ENCODE data around the gene PRIM2. TPM values are rescaled to one million over a fixed set of nuclear protein-coding genes. Genes with fewer than 3 reads are reported as not detected.
"Not testable (repeated sequence)": the region's sequence is repeated elsewhere in the genome, so short reads cannot be mapped to it uniquely, and the experiment has no call there.

The PRIM2 gene
- polyA plus RNA-seq, 1 donor from 2014 or later: 10.0 TPM

DNA sequence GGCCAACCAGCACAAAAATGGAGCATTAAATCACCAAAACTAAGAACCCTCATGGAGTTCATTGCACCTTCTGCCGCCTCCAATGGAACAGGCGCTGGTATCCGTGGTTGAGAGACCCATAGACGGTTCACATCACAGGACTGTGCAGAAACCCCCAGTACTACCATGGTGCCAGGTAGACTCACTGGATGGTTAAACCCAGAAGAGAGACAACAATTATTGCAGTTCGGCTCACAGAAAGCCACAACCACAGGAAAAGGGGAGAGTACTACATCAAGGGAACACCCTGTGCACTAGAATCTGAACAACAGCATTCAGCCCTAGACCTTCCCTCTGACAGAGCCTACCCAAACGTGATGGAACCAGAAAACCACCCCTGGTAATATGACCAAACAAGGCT, 301.5 kb downstream of the PRIM2 start:
- H3K9me3 ChIP-seq (ENCODE audit: low read length); H3K27ac ChIP-seq (ENCODE audit: low read length); H3K9ac ChIP-seq (ENCODE audit: low read length); H3F3A ChIP-seq (ENCODE audit: insufficient read depth, low read length, poor library complexity, severe bottlenecking); H2AFZ ChIP-seq (ENCODE audit: low read depth, low read length); H3K4me2 ChIP-seq (ENCODE audit: low read length); H3K4me3 ChIP-seq (ENCODE audit: low read length); H4K20me1 ChIP-seq (ENCODE audit: insufficient read depth); H3K9me2 ChIP-seq (ENCODE audit: insufficient read depth, low read length); H3K27me3 ChIP-seq (ENCODE audit: insufficient read depth, low read depth, low read length); H3K36me3 ChIP-seq (ENCODE audit: insufficient read depth, low read length); H3K79me2 ChIP-seq (replicated peaks; ENCODE audit: insufficient read depth, low read length): not testable (repeated sequence)

DNA sequence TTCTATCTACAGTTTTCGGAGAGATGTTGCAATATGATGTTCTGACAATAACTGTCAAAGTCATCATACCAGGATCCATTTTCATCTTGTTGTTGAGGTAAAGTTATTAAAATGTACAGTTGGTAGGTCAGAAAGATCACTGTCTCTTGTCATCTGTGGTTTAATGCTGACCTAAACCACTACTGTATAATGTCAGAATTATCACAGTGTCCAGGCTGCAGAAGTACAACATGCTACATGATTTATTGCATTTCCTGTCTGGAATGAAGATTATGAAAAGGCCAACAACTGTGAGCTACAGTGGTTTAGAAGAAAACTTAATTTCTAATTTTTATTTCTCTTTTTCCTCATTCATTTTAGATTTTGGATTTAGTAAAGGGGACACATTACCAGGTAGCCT, 314.3 kb downstream of the PRIM2 start:
- not testable (repeated sequence) for H3K9ac ChIP-seq (ENCODE audit: low read length); H3K9me2 ChIP-seq (ENCODE audit: insufficient read depth, low read length); H3K9me3 ChIP-seq (ENCODE audit: low read length); H3K79me2 ChIP-seq (replicated peaks; ENCODE audit: insufficient read depth, low read length); H3K4me3 ChIP-seq (ENCODE audit: low read length); H3F3A ChIP-seq (ENCODE audit: insufficient read depth, low read length, poor library complexity, severe bottlenecking); H3K27me3 ChIP-seq (ENCODE audit: insufficient read depth, low read depth, low read length); H2AFZ ChIP-seq (ENCODE audit: low read depth, low read length); H3K4me2 ChIP-seq (ENCODE audit: low read length); H3K27ac ChIP-seq (ENCODE audit: low read length); H3K36me3 ChIP-seq (ENCODE audit: insufficient read depth, low read length); H4K20me1 ChIP-seq (ENCODE audit: insufficient read depth)

DNA sequence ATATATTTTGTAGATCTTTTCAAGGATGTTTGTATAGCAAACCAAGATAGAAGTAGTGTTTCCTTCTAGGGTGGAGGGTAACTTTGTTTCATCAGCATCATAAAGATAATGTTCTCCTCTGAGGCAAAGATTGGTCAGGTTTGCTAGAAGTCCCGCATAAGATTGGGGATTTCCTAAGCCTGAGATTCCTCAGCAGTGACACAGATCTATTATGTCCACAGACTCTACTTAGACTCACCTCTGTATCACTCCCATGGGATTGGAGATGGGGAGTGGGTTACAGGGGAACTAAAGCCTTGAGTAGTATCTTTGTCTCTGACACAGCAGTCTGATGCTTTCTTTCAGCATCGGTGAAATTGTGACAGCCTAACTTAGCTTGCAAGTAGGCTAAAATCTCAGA, 341.1 kb downstream of the PRIM2 start:
- H2AFZ ChIP-seq (ENCODE audit: low read depth, low read length); H3K36me3 ChIP-seq (ENCODE audit: insufficient read depth, low read length); H3K79me2 ChIP-seq (replicated peaks; ENCODE audit: insufficient read depth, low read length); H3K27ac ChIP-seq (ENCODE audit: low read length); H4K20me1 ChIP-seq (ENCODE audit: insufficient read depth); H3K27me3 ChIP-seq (ENCODE audit: insufficient read depth, low read depth, low read length); H3K9ac ChIP-seq (ENCODE audit: low read length); H3F3A ChIP-seq (ENCODE audit: insufficient read depth, low read length, poor library complexity, severe bottlenecking); H3K4me3 ChIP-seq (ENCODE audit: low read length); H3K4me2 ChIP-seq (ENCODE audit: low read length); H3K9me3 ChIP-seq (ENCODE audit: low read length); H3K9me2 ChIP-seq (ENCODE audit: insufficient read depth, low read length): not testable (repeated sequence)

DNA sequence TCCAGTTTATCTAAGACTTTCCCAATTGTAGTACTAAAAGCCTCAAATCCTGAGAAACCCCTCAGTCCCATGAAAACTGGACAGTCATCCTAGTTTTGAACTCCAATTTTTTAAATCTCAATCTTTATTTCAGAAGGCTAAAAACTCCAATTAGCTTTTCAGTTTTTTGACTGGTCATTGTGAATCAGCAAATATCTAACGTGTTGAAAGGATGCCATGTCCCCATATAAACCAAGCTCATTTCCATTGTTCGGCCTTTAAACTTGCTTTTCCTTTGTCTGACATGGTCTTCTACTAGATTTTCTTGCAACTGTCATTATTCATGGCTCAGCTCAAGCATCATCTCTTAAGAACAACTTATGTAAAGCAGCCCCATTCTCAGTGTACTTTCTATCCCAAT, 342.4 kb downstream of the PRIM2 start:
- not testable (repeated sequence) for H3K9me3 ChIP-seq (ENCODE audit: low read length); H2AFZ ChIP-seq (ENCODE audit: low read depth, low read length); H3K27ac ChIP-seq (ENCODE audit: low read length); H3K36me3 ChIP-seq (ENCODE audit: insufficient read depth, low read length); H3K4me2 ChIP-seq (ENCODE audit: low read length); H3K9ac ChIP-seq (ENCODE audit: low read length); H3K27me3 ChIP-seq (ENCODE audit: insufficient read depth, low read depth, low read length); H4K20me1 ChIP-seq (ENCODE audit: insufficient read depth); H3K9me2 ChIP-seq (ENCODE audit: insufficient read depth, low read length); H3F3A ChIP-seq (ENCODE audit: insufficient read depth, low read length, poor library complexity, severe bottlenecking); H3K79me2 ChIP-seq (replicated peaks; ENCODE audit: insufficient read depth, low read length); H3K4me3 ChIP-seq (ENCODE audit: low read length)

DNA sequence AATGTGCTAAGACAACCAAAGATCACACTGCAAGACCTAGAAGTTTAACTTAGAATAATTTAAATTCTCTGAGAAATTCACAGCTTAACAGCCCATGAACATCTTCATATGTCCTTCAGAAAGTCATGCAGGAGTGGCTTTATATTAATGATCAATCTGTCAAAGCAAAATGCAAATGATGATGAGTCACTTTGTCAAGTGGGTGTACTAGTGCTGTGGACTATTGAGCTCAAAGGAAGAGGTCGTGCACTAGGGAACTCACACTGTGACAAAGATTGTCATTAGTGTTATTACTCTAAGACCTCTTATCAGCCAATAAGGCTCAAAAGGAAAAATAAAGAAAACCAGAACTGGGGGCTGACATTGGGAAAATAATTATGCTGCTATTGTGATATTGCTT, 343.5 kb downstream of the PRIM2 start:
- not testable (repeated sequence) for H3F3A ChIP-seq (ENCODE audit: insufficient read depth, low read length, poor library complexity, severe bottlenecking); H3K36me3 ChIP-seq (ENCODE audit: insufficient read depth, low read length); H3K9me3 ChIP-seq (ENCODE audit: low read length); H4K20me1 ChIP-seq (ENCODE audit: insufficient read depth); H3K27me3 ChIP-seq (ENCODE audit: insufficient read depth, low read depth, low read length); H3K4me2 ChIP-seq (ENCODE audit: low read length); H3K79me2 ChIP-seq (replicated peaks; ENCODE audit: insufficient read depth, low read length); H3K4me3 ChIP-seq (ENCODE audit: low read length); H2AFZ ChIP-seq (ENCODE audit: low read depth, low read length); H3K9ac ChIP-seq (ENCODE audit: low read length); H3K9me2 ChIP-seq (ENCODE audit: insufficient read depth, low read length); H3K27ac ChIP-seq (ENCODE audit: low read length)

DNA sequence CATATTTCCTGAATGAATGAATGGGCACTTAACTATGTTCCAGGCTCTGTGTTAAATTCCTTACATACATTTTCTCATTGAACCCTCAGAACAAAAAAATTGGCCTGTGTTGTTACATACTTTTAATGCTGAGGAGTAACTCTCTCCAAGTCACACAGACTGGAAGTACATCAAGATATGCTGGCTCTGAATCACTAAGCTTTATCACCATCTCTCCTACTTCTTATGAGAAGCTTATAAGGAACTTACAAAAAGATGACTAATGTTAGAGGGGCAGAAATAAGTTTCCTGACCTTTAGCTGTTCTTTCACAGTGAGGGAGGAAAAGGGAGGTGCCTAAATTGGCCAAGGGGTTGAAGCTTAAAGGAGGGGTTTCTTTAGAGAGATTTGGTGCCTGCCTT, 350.7 kb downstream of the PRIM2 start:
- not testable (repeated sequence) for H3K27me3 ChIP-seq (ENCODE audit: insufficient read depth, low read depth, low read length); H3K9ac ChIP-seq (ENCODE audit: low read length); H3K9me2 ChIP-seq (ENCODE audit: insufficient read depth, low read length); H2AFZ ChIP-seq (ENCODE audit: low read depth, low read length); H3K4me3 ChIP-seq (ENCODE audit: low read length); H3K4me2 ChIP-seq (ENCODE audit: low read length); H3K27ac ChIP-seq (ENCODE audit: low read length); H3K9me3 ChIP-seq (ENCODE audit: low read length); H3F3A ChIP-seq (ENCODE audit: insufficient read depth, low read length, poor library complexity, severe bottlenecking); H4K20me1 ChIP-seq (ENCODE audit: insufficient read depth); H3K36me3 ChIP-seq (ENCODE audit: insufficient read depth, low read length); H3K79me2 ChIP-seq (replicated peaks; ENCODE audit: insufficient read depth, low read length)

DNA sequence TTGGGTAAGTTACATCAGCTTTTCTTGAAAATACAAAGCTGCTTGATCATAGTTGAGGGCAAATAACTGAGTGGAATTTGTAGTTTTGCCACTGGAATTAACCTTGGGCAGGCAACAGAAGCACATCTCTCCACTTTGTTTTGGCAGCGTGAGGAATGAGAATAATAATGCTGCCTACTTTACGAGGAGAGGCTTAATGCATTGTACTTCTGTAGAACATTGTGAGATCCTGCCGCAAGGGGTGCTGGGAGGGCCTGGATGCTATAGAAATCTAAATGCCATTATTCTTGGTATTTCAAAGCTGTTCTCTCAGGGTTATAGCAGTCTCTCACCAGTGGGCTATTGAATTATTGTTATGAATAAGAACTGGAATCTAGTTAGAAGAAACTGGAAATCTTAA, 353.8 kb downstream of the PRIM2 start:
- not testable (repeated sequence) for H3K36me3 ChIP-seq (ENCODE audit: insufficient read depth, low read length); H3K27me3 ChIP-seq (ENCODE audit: insufficient read depth, low read depth, low read length); H3K9ac ChIP-seq (ENCODE audit: low read length); H3K9me3 ChIP-seq (ENCODE audit: low read length); H3F3A ChIP-seq (ENCODE audit: insufficient read depth, low read length, poor library complexity, severe bottlenecking); H3K9me2 ChIP-seq (ENCODE audit: insufficient read depth, low read length); H2AFZ ChIP-seq (ENCODE audit: low read depth, low read length); H3K4me3 ChIP-seq (ENCODE audit: low read length); H3K4me2 ChIP-seq (ENCODE audit: low read length); H3K27ac ChIP-seq (ENCODE audit: low read length); H3K79me2 ChIP-seq (replicated peaks; ENCODE audit: insufficient read depth, low read length); H4K20me1 ChIP-seq (ENCODE audit: insufficient read depth)

DNA sequence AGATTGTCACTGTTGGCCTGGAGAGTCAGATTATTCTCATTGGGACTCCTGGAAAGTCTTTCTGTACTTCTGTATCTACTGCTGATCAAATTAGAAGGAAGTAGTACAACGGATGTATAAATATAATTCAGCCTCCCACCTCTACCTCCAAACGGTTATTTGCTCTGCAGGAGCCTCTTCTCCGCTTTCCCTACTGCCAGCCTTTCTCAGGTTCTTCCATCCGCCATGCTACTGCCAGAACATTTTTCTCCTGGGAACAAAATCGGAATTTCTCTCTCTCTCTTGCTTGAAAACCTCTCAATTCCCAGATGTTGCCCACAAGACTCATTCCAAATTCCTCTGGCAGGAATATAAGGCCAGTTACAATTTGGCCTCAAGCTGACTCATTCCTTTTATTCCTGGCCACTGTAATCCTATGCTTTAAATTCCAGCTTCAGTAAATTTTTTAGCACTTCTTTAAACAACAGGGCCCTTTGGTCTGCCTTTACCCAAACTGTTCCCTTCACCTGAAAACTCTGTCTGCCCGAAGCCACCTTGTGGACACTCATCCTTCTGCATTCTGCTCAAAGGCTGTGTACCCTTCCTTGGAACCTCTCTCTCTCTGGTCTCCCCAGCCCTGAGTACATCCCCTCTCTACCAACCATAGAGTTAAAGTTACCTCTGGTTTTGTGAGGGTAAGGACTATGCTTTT, 354.7 kb downstream of the PRIM2 start:
- not testable (repeated sequence) for H3K4me3 ChIP-seq (ENCODE audit: low read length); H3K9ac ChIP-seq (ENCODE audit: low read length); H3K79me2 ChIP-seq (replicated peaks; ENCODE audit: insufficient read depth, low read length); H4K20me1 ChIP-seq (ENCODE audit: insufficient read depth); H3F3A ChIP-seq (ENCODE audit: insufficient read depth, low read length, poor library complexity, severe bottlenecking); H3K27me3 ChIP-seq (ENCODE audit: insufficient read depth, low read depth, low read length); H3K4me2 ChIP-seq (ENCODE audit: low read length); H3K36me3 ChIP-seq (ENCODE audit: insufficient read depth, low read length); H3K9me3 ChIP-seq (ENCODE audit: low read length); H3K9me2 ChIP-seq (ENCODE audit: insufficient read depth, low read length); H2AFZ ChIP-seq (ENCODE audit: low read depth, low read length); H3K27ac ChIP-seq (ENCODE audit: low read length)

All from neural cell (in vitro differentiated cells).